Measurements from ENCODE around the gene KLHDC7B. TPM values are rescaled to one million over a fixed set of nuclear protein-coding genes. Genes with fewer than 3 reads are reported as not detected.

The KLHDC7B gene
- 0.11 TPM for total RNA-seq
- 0.33 TPM for polyA plus RNA-seq

DNA sequence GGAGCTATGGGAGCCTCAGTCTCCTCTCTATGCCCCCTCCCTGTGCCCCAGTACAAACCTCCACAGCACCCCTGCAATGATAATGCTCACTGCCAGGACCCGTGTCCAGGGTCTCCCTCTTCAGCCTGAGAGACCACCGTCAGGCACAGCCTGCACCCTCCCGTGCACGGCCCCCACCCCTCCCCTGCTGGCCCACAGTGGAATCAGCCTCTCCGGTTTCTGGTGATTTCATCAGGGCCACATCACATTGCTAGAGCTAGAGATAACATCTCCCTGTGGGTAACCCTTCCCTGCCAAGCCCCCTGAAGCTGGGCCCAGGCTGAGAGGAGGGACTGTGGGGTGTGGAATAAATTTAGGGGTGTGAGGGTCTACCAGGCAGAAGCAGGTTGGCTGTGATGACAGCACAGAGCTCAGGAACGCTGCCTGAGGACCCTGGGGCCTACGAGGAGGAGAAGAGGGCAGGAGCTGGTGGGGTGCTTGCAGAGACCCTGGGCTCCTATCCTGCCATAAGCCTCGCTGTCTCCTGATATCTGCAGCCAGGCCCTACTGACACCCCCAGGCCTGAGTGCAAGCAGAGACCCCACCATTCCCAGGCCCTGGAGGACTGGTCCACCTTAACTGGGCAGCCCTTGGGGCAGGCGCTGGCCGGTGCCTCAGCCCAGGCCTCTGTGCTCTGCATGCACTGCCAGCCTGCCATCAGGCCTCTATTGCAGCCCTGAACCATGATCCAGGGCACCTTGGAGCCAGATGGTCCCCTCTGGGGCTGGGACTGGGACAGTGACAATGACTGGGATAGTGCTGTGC, at the start of gene KLHDC7B:
Gene KLHDC7B (plus strand): TSS at position 378 of the 804 bp plus-strand sequence. CDS start 345 bp downstream, at position 723.
- no peak within 1 kb of the TSS for H3K27ac ChIP-seq (ENCODE audit: low read depth)
- 49% methylated on average over 10 of the region's 10 CpGs for whole genome bisulfite sequencing
- DNase-seq (ENCODE audit: extremely low spot score): no peak
- no peak within 1 kb of the TSS for H3K4me3 ChIP-seq (ENCODE audit: low read depth, low read length)
- no peaks in the 10 kb centered on the region for H3K4me1 ChIP-seq (ENCODE audit: insufficient read depth)
- no peaks in the 10 kb centered on the region for H3K36me3 ChIP-seq (ENCODE audit: insufficient read depth)

DNA sequence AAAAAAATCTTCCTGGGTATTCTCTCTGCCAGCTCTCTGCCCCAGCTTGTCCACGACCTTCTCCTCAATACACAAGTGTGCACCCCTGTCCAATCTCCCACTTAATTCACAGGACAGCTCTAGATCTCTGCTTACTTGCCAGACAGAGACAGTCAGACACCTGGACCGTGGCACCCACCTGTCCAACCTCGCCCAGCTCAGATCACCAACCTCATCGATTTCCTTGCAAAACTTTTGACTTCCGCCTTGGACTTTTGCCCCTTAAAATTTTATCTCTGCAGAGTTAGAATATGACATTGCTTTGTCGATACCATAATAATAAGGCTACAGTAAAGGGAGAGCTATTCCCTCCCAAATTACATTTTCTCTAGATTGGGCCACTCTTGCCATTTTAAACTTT, 48.6 kb upstream of the KLHDC7B start:
- 83% methylated on average over 6 of the region's 6 CpGs for WGBS
- no peak overlapping the region for H3K27ac ChIP-seq (ENCODE audit: low read depth)
- no peak overlapping the region for H3K4me3 ChIP-seq (ENCODE audit: low read depth, low read length)
- peaks cover 1% of the 10 kb centered on the region for H3K4me1 ChIP-seq (ENCODE audit: insufficient read depth)
- no peaks in the 10 kb centered on the region for H3K36me3 ChIP-seq (ENCODE audit: insufficient read depth)
- no peak for DNase-seq (ENCODE audit: extremely low spot score)

DNA sequence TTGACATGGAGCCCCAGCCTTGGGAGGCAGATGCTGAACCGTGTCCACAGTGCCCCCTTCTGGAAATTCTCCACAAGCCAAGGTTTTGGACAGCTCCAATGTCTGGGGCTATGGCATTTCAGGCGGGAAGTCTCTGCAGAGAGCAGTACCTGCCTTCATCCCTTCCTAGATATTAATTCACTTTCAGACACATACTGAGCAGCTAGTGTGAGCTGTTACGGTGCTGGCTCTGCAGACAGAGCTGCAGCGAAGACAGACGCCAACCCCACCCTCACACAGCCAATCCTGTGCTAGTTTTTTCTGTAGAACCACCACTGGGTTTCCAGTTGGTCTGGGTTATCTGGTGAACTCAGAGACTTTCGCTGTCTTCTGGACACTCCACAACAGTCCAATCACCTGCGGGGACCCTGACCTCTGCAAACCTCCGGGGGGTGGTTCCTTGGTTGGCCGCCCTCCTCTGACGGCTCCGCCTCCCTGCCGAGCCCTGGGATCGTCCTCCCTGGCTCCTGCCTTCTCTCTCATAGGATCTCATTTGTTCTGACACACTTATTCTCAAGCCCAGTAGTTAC, 47.3 kb upstream of the KLHDC7B start:
- no peak overlapping the region for H3K27ac ChIP-seq (ENCODE audit: low read depth)
- DNase-seq (ENCODE audit: extremely low spot score): no peak
- no peak overlapping the region for H3K4me3 ChIP-seq (ENCODE audit: low read depth, low read length)
- 12% methylated on average over 13 of the region's 13 CpGs for WGBS
- peaks cover 1% of the 10 kb centered on the region for H3K4me1 ChIP-seq (ENCODE audit: insufficient read depth)
- H3K36me3 ChIP-seq (ENCODE audit: insufficient read depth): peaks cover 2% of the 10 kb centered on the region

DNA sequence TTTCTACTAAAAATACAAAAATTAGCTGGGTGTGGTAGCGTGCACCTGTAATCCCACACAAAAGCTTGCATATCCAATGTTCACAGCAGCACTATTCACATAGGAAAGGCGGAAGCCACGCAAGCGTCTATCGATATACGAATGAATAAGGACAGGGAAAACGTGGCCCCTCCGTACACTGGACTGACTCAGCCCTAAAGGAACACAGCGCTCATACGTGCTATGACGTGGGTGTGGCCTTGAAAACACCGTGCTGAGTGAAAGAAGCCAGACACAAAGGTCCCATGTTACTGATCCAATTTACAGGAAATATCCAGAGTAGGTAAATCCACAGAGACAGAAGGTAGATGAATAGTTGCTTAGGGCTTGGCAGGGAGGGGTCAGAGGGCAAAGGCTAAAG, 45.2 kb upstream of the KLHDC7B start:
- 87% methylated on average over 12 of the region's 12 CpGs for WGBS
- Histone ChIP-seq H3K36me3 (ENCODE audit: insufficient read depth) (peaks cover 8% of the 10 kb centered on the region), H3K27ac (ENCODE audit: low read depth) (no peak overlapping the region), H3K4me1 (ENCODE audit: insufficient read depth) (peaks cover 1% of the 10 kb centered on the region), H3K4me3 (ENCODE audit: low read depth, low read length) (no peak overlapping the region)
- DNase-seq (ENCODE audit: extremely low spot score): no peak

DNA sequence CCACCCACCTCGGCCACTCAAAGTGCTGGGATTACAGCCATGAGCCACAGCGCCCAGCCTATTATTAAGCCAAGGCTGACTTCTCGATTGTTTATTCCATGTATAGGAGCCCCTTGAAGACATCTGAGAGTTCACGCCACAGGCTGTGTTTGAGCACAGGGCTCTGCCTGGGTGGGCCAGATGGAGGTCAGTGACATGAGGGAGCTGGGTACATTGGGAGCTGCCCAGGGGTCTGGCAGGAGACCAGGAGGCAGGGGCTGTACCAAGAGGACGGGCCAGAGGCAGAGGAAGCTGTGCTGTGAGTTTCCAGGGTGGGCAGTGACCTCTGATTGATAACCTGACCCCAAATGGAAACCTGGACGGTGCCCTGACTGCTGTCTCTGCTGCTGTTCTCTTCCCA, 43.6 kb upstream of the KLHDC7B start:
- WGBS: 75% methylated on average over 6 of the region's 6 CpGs
- Histone ChIP-seq H3K27ac (ENCODE audit: low read depth) (no peak overlapping the region), H3K4me3 (ENCODE audit: low read depth, low read length) (no peak overlapping the region), H3K4me1 (ENCODE audit: insufficient read depth) (peaks cover 1% of the 10 kb centered on the region), H3K36me3 (ENCODE audit: insufficient read depth) (peaks cover 9% of the 10 kb centered on the region)
- DNase-seq (ENCODE audit: extremely low spot score): no peak

DNA sequence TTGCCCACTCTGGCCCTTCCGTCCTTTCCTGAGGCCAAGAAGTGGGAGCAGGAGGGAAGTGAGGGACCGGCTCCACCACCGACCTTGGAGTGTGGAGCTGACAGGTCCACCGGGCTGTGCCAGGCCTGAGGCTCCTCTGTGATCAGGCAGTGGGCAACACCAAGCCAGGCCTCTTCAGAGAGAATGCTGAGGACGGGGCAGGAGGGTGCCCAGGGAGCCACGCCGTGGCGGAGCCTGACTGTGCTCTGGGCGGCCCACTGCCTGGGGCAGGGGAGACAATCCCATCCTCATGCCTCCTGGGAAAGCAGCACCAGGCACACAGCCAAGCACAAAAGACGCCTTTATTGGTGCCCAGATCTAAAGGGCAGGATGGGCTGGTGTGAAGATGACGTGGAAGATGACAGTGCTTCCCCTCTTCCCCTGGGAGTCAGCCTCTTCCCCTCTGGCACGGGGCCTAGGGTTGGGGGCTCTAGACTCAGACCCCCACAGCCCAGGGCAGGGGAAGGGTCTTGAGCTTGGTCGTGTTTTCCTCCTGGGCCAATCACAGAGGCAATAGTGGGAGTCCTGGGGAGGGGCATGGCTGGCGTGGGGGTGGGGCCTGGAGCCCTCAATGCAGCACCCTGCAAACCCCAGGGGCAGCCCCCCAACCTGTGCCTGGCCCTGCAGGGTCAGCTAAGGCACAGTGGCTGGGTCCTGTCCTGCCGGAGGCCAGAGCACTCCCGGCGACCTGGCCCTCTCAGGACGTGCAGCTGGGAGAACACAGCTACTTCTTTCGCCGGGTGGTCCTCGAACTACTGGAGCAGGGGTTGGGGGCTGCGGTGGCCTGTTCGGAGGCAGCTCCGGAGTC, 42.8 kb upstream of the KLHDC7B start:
- Histone ChIP-seq H3K36me3 (ENCODE audit: insufficient read depth) (peaks cover 9% of the 10 kb centered on the region), H3K27ac (ENCODE audit: low read depth) (no peak overlapping the region), H3K4me1 (ENCODE audit: insufficient read depth) (peaks cover 1% of the 10 kb centered on the region), H3K4me3 (ENCODE audit: low read depth, low read length) (no peak overlapping the region)
- 79% methylated on average over 24 of the region's 24 CpGs for WGBS
- no peak for DNase-seq (ENCODE audit: extremely low spot score)

DNA sequence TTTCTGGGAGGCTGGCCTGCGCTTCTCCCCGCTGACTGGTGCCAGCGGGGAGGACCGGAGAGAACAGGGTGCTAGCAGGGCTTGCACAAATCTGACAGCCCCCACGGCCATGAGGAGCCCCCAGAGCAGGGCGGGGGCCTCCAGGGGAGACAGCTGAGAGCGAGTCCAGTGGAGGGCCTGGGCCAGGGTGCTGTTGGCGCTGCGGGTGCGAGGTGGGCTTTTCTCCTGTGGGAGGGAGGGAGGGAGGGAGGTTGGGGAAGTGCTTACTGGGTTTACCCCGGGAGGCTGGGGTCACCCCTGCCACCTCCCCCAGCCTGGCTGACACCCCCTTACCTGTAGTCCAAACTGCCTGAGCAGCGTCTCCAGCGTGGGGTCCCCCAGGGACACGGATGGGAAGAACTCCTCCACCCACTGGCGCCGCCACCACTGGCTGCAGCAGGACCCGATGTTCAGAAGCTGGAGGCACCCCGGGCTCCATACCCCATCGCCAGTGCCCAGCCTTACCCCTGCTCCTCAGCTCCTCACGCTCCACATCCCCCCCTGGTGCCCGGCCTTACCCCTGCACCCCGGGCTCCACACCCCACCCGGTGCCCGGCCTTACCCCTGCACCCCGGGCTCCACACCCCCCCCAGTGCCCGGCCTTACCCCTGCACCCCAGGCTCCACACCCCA, 42.1 kb upstream of the KLHDC7B start:
- Histone ChIP-seq H3K36me3 (ENCODE audit: insufficient read depth) (peaks cover 9% of the 10 kb centered on the region), H3K27ac (ENCODE audit: low read depth) (no peak overlapping the region), H3K4me3 (ENCODE audit: low read depth, low read length) (no peak overlapping the region), H3K4me1 (ENCODE audit: insufficient read depth) (no peaks in the 10 kb centered on the region)
- WGBS: 86% methylated on average over 26 of the region's 26 CpGs
- no peak for DNase-seq (ENCODE audit: extremely low spot score)

DNA sequence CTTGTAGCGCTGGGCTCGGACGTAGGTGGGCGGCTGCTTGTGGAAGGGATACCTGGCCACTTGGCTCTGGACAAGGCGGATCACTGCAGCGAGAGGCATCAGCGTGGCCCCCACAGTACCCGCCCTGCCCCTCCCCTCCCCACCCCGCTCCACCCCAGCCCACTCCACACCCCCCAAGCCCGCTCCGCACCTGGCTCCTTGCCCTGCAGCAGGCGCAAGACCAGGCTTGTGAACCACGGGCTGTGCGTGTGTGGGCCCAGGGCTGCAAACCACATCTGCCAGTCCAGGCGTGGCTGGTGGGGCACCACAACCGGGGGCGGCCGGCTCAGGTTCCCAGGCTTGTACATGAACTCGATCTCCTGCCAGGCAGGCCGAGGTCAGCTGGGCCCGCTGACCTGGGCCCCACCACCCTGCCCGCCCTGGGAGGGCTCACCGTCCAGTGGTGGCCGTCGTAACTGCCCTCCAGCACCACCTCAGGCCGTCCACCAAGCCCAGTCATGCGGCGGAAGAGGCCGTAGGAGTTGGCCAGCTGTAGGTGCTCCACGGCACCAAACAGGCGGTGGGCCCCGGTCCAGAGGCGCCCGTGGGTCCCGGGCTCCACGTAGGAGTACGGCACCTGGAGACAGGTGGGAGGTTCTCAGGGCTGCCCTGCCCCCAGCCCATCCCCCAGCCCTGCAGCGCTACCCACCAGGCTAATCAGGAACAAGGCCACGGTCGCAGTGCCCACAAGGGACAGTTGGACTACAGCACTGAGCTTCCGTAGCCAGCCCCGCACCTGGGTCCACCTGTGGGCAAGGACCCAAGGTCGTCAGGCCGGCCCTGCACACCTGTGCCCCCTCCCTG, 41.1 kb upstream of the KLHDC7B start:
- no peak overlapping the region for H3K4me3 ChIP-seq (ENCODE audit: low read depth, low read length)
- H3K4me1 ChIP-seq (ENCODE audit: insufficient read depth): no peaks in the 10 kb centered on the region
- DNase-seq (ENCODE audit: extremely low spot score): no peak
- peaks cover 9% of the 10 kb centered on the region for H3K36me3 ChIP-seq (ENCODE audit: insufficient read depth)
- WGBS: 89% methylated on average over 44 of the region's 44 CpGs
- no peak overlapping the region for H3K27ac ChIP-seq (ENCODE audit: low read depth)

DNA sequence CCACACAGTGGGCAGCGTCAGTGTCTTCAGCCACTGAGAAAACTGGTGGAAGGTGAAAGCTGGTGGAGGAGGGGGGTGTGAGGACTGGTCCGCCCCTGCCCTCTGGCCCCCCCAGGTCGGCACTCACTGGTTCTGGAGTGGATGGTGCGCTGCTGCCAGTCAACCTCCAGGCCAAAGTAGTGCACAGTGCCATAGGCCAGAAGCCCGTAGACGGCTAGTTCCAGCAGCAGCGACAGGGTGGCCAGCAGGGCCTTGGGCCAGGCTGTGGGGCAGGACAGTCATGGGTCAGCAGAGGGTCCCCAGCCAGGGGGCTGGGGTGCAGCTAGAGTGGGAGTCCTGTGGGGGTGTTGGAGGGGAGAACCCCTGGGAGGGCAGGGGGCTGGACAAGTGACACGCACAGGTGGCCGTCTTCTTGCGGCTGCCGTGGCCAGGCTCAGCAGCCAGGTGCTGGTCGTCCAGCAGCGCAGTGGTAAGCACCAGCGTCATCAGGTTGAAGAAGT, 40.4 kb upstream of the KLHDC7B start:
- Histone ChIP-seq H3K36me3 (ENCODE audit: insufficient read depth) (peaks cover 9% of the 10 kb centered on the region), H3K4me3 (ENCODE audit: low read depth, low read length) (no peak overlapping the region), H3K27ac (ENCODE audit: low read depth) (no peak overlapping the region), H3K4me1 (ENCODE audit: insufficient read depth) (no peaks in the 10 kb centered on the region)
- WGBS: 91% methylated on average over 14 of the region's 14 CpGs
- no peak for DNase-seq (ENCODE audit: extremely low spot score)

DNA sequence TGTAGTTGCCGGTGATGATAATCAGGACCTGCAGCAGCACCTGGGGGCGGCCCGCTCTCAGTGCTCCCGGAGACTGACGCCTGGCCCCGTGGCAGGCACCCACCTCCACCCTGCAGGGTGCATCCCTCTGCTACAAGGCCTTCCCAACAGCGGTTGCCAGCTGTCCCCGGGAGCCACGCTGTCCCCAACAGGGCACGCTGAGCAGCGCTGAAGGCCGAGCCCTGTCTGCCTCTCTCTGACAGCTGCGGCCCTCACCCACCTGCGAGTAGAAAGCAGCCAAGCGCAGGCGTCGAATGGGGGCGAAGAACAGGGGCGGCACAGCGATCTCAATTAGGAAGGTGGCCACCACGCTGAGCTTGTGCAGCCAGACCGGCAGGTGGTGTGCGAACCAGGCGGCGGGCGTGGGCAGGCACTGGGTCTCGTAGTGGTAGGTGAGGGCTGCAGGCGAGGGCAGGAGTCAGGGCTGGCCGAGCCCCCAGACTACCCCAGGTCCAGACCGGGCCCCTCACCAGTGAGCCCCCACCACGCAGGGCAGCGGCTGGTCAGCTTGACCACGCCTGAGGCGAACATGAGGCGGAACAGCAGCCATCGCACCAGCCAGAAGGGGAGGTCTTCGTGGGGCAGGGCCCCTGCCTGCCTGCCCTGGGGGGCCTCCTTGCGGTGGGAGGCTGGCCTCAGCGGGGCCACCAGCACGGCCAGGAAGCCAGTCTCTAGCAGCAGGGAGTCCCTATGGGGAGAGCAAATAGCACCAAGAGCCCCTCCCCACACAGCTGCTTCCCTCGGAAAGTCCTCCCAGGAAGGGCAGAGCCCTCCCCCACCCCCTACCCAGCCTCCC, 39.7 kb upstream of the KLHDC7B start:
- Histone ChIP-seq H3K36me3 (ENCODE audit: insufficient read depth) (peaks cover 9% of the 10 kb centered on the region), H3K27ac (ENCODE audit: low read depth) (no peak overlapping the region), H3K4me3 (ENCODE audit: low read depth, low read length) (peak overlapping the region; percentile 78), H3K4me1 (ENCODE audit: insufficient read depth) (no peaks in the 10 kb centered on the region)
- 87% methylated on average over 41 of the region's 41 CpGs for WGBS
- no peak for DNase-seq (ENCODE audit: extremely low spot score)

DNA sequence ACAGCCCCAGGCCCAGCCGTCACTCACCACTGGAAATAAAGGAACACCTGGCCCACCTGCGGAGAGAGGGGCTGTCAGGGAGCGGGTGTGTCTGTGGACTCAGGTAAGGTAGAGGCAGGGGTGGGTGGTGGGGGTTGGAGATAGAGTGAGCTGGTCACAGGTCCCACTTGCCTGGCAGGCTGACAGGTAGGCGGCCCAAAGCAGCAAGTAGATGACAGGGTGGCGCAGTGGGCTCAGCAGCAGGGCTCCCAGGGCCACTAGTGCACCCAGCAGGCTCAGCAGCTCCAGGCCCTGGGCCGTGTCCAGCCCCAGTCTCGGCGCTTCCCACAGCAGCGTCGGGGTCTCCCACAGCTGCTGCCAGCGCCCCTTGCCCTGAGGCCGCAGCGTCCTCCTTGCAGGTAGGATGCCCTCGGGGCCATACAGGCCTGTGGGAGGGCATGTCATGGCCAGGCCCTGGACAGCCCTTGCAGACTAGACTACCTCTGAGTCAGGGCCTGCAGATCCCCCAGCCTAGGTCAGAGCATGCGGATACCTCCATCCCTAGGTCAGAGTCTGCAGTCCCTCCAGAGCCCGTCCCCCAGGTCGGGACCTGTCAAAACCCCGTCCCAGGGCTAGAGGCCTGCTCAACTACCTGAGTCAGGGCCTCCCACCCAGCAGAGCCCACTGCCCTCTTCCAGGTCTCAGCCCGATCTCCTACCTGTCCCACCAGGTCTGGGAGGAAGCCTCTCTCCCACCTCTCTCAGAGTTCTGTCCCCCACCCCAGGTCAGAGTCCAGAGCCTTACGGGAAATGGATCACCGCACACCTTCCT, 38.9 kb upstream of the KLHDC7B start:
- H3K36me3 ChIP-seq (ENCODE audit: insufficient read depth): peaks cover 9% of the 10 kb centered on the region
- no peak for DNase-seq (ENCODE audit: extremely low spot score)
- H3K4me1 ChIP-seq (ENCODE audit: insufficient read depth): no peaks in the 10 kb centered on the region
- 28% methylated on average over 21 of the region's 21 CpGs for WGBS
- H3K4me3 ChIP-seq (ENCODE audit: low read depth, low read length): peak overlapping the region; percentile 78
- peak overlapping the region; percentile 92 for H3K27ac ChIP-seq (ENCODE audit: low read depth)
